GM12878 (cell line): ENCODE results near the gene ROBO1.

Experiments
- CEBPB ChIP-seq, 2 experiments: fragments of 150-350 bp in 1 of 2; IDR thresholded peaks; 2 replicates each; pipeline ENCODE4 v1.6.1; 2012 to 2014; ENCODE audit warnings: low read depth in 2 of 2, low read length in 2 of 2, borderline replicate concordance in 1 of 2, inconsistent platforms in 1 of 2
- CREB1 ChIP-seq: IDR thresholded peaks from 2 replicates; pipeline ENCODE4 v1.6.1; 2012; ENCODE audit warnings: low read depth, mild to moderate bottlenecking, inconsistent platforms
- CTCF ChIP-seq, 3 experiments: IDR thresholded peaks in 2 of 3; conservative IDR thresholded peaks in 1 of 3; 2 replicates each; pipeline ENCODE4 v1.5.1; 2011; ENCODE audit warnings: low read depth in 3 of 3, low read length in 3 of 3, mild to moderate bottlenecking in 3 of 3, control low read depth in 2 of 3, moderate library complexity in 2 of 3, inconsistent platforms in 1 of 3, mixed read lengths in 1 of 3; ENCODE audit not compliant: control insufficient read depth in 2 of 3, insufficient read depth in 1 of 3; ENCODE audit errors: extremely low read depth in 1 of 3
- MAX ChIP-seq: IDR thresholded peaks from 2 replicates; pipeline ENCODE4 v1.6.1; 2012; ENCODE audit warnings: low read depth, low read length, improper control_type of control experiment
- NFIC ChIP-seq: IDR thresholded peaks from 2 replicates; pipeline ENCODE4 v1.6.1; 2012; ENCODE audit warnings: low read depth, mild to moderate bottlenecking, inconsistent platforms, low read length, moderate library complexity
- POLR2AphosphoS5 ChIP-seq: IDR thresholded peaks from 2 replicates; pipeline ENCODE4 v1.6.1; 2011; ENCODE audit warnings: mild to moderate bottlenecking, low read length, inconsistent platforms
- YY1 ChIP-seq: IDR thresholded peaks from 2 replicates; pipeline ENCODE4 v1.6.1; 2011; ENCODE audit warnings: low read depth, mild to moderate bottlenecking, low read length

- no peak for TF ChIP-seq NFIC
- no peak for TF ChIP-seq CTCF (IDR thresholded peaks at IDR 0.05 in 2 of 3, conservative IDR thresholded peaks at IDR 0.05 in 1 of 3; ENCODE audit: control insufficient read depth in 2 of 3, extremely low read depth in 1 of 3, insufficient read depth in 1 of 3, low read depth in 3 of 3, low read length in 3 of 3)
- no peak for TF ChIP-seq CEBPB (IDR thresholded peaks at IDR 0.05; ENCODE audit: borderline replicate concordance in 1 of 2, low read depth in 2 of 2, low read length in 2 of 2)
- TF ChIP-seq MAX, result no peak
- no peak for TF ChIP-seq POLR2AphosphoS5
- no peak for TF ChIP-seq CREB1
- TF ChIP-seq YY1, result no peak
Observed at GRCh38 chr3:79263423-79263822, 504.4 kb downstream of the ROBO1 start.
